CMK (cell line): ENCODE data around the gene SLC17A3.

Experiments
- DNase-seq: peaks from one replicate; pipeline ENCODE4 v3.0.0-alpha.2; 2010; ENCODE audit warnings: low read depth

The SLC17A3 gene

GRCh38 chr6:25874118-25874517, at the start of gene SLC17A3:
Gene SLC17A3, minus strand, starts transcription at chr6:25874243. Its CDS starts 5,856 bp downstream, at chr6:25868387.
- DNase-seq: no peak

GRCh38 chr6:25922301-25922700, 48.3 kb upstream of the SLC17A3 start:
- DNase-seq: no peak

GRCh38 chr6:25921525-25922203, 47.6 kb upstream of the SLC17A3 start:
- DNase-seq: no peak

GRCh38 chr6:25919657-25920056, 45.6 kb upstream of the SLC17A3 start:
- no peak for DNase-seq

- DNase-seq: no peak
Measured at GRCh38 chr6:25918083-25918683, 44.1 kb upstream of the SLC17A3 start.

- no peak for DNase-seq
Measured at GRCh38 chr6:25916789-25917490, 42.9 kb upstream of the SLC17A3 start.

- DNase-seq: no peak
Measured at GRCh38 chr6:25916330-25916729, 42.3 kb upstream of the SLC17A3 start.

- no peak for DNase-seq
Measured at GRCh38 chr6:25913741-25914140, 39.7 kb upstream of the SLC17A3 start.

- DNase-seq: no peak
Measured at GRCh38 chr6:25911351-25911750, 37.3 kb upstream of the SLC17A3 start.

- no peak for DNase-seq
Measured at GRCh38 chr6:25907475-25908014, 33.5 kb upstream of the SLC17A3 start.

GRCh38 chr6:25903467-25904099, 29.5 kb upstream of the SLC17A3 start:
- DNase-seq: no peak

- DNase-seq: no peak
Measured at GRCh38 chr6:25902071-25902470, 28.0 kb upstream of the SLC17A3 start.

- DNase-seq: no peak
Measured at GRCh38 chr6:25900843-25901242, 26.8 kb upstream of the SLC17A3 start.

- no peak for DNase-seq
Measured at GRCh38 chr6:25899580-25900408, 25.8 kb upstream of the SLC17A3 start.

GRCh38 chr6:25899123-25899522, 25.1 kb upstream of the SLC17A3 start:
- no peak for DNase-seq

- no peak for DNase-seq
Measured at GRCh38 chr6:25898289-25898977, 24.4 kb upstream of the SLC17A3 start.

- DNase-seq: no peak
Measured at GRCh38 chr6:25896252-25896651, 22.2 kb upstream of the SLC17A3 start.

- DNase-seq: no peak
Measured at GRCh38 chr6:25895771-25896170, 21.7 kb upstream of the SLC17A3 start.

- DNase-seq: no peak
Measured at GRCh38 chr6:25893778-25894177, 19.7 kb upstream of the SLC17A3 start.

GRCh38 chr6:25892877-25893276, 18.8 kb upstream of the SLC17A3 start:
- no peak for DNase-seq
